ENCODE data around the gene ALG9. TPM values are rescaled to one million over a fixed set of nuclear protein-coding genes. Genes with fewer than 3 reads are reported as not detected.

ALG9 gene
- total RNA-seq, 1 donor from 2014 or later = 24.9 TPM

- Histone ChIP-seq H3K4me3 (ENCODE audit: insufficient read depth, low read depth, low read length) (no peak overlapping the region), H3K4me1 (ENCODE audit: insufficient read depth, low read length) (peaks cover 45% of the 10 kb centered on the region), H3K27me3 (ENCODE audit: insufficient read depth, low read length) (no peaks in the 10 kb centered on the region), H3K4me2 (ENCODE audit: low read length) (peak overlapping the region; percentile 81), H3K79me2 (ENCODE audit: insufficient read depth, low read length) (no peaks in the 10 kb centered on the region), H4K20me1 (ENCODE audit: insufficient read depth, low read length) (no peaks in the 10 kb centered on the region), H3K9ac (ENCODE audit: low read length) (peak overlapping the region; percentile 92), H3K27ac (ENCODE audit: low read depth, low read length) (peak overlapping the region; percentile 99), H3K9me3 (ENCODE audit: insufficient read depth, low read depth, low read length) (no peaks in the 10 kb centered on the region), H2AFZ (ENCODE audit: low read depth, low read length) (peak overlapping the region; percentile 50), H3K36me3 (ENCODE audit: insufficient read depth, low read length) (peaks cover 22% of the 10 kb centered on the region)
- FAIRE-seq (no peak), DNase-seq (ENCODE audit: low read depth) (peak; percentile 12)
- Mint-ChIP-seq H3K36me3 (ENCODE audit: low read depth, unreplicated experiment) (peaks cover 6% of the 10 kb centered on the region), H3K27me3 (ENCODE audit: low read depth, unreplicated experiment) (no peaks in the 10 kb centered on the region), H3K4me1 (ENCODE audit: low read depth, unreplicated experiment) (peaks cover 37% of the 10 kb centered on the region), H3K4me3 (ENCODE audit: unreplicated experiment) (no peak overlapping the region), H3K27ac (ENCODE audit: unreplicated experiment) (peak overlapping the region; percentile 95), H3K9me3 (ENCODE audit: unreplicated experiment) (no peaks in the 10 kb centered on the region)
- TF ChIP-seq EZH2 (IDR thresholded peaks at IDR 0.05; ENCODE audit: insufficient read depth, low read length) (no peak), CTCF (IDR thresholded peaks at IDR 0.05; ENCODE audit: insufficient read depth, low read depth, low read length) (no peak)
Observed at GRCh38 chr11:111736621-111737443, 134.5 kb downstream of the ALG9 start.

Other genes starting within 250 kb of the ALG9 start
- gene PPP2R1B, start 105.2 kb downstream of the ALG9 start, total RNA-seq = 43.0 and 44.5 TPM in 2 replicates
- gene FDXACB1, start 7.6 kb upstream of the ALG9 start, total RNA-seq = 1.7 and 2.6 TPM in 2 replicates
- gene CFAP68, start 8.0 kb upstream of the ALG9 start, total RNA-seq = 18.4 and 18.8 TPM in 2 replicates
- 4.1 and 5.7 TPM in 2 replicates for gene CRYAB, start 40.2 kb upstream of the ALG9 start, total RNA-seq
- gene HSPB2, start 41.2 kb upstream of the ALG9 start, total RNA-seq = not detected in 2 replicates
- 0.50 and 0.60 TPM in 2 replicates for gene C11orf52, start 47.3 kb upstream of the ALG9 start, total RNA-seq
- 16.5 and 17.3 TPM in 2 replicates for gene DIXDC1, start 65.8 kb upstream of the ALG9 start, total RNA-seq
- 31.8 and 34.2 TPM in 2 replicates for gene DLAT, start 153.8 kb upstream of the ALG9 start, total RNA-seq
- gene PIH1D2, start 202.4 kb upstream of the ALG9 start, total RNA-seq = 1.0 and 1.3 TPM in 2 replicates
- gene NKAPD1, start 202.7 kb upstream of the ALG9 start, total RNA-seq = 24.3 and 27.7 TPM in 2 replicates
- gene TIMM8B, start 215.2 kb upstream of the ALG9 start, total RNA-seq = 68.1 and 68.9 TPM in 2 replicates
- gene SDHD, start 215.3 kb upstream of the ALG9 start, total RNA-seq = 45.2 and 46.5 TPM in 2 replicates